Measurements from ENCODE around the gene GPR61.

GPR61 gene

DNA sequence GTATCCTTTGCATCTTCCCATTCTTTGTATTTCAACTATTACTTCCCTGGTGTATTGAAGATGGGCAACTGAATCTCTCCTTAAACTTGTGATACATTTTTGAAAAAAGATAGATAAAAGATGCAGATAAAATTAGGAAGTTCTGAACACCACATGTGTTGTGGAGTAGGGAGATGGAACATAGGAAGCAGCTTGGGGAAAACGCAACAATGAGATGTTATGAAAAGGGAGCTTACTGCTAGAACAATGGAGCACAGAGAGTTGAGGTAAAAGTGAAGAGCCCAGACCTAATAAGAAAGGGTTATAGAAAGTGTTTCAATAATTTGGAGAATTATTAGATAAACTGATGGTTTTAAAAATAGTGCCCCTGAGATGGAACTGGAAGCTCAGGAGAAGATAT is 29.7 kb downstream of the GPR61 start:
- no peak for DNase-seq (ENCODE audit: low spot score)

DNA sequence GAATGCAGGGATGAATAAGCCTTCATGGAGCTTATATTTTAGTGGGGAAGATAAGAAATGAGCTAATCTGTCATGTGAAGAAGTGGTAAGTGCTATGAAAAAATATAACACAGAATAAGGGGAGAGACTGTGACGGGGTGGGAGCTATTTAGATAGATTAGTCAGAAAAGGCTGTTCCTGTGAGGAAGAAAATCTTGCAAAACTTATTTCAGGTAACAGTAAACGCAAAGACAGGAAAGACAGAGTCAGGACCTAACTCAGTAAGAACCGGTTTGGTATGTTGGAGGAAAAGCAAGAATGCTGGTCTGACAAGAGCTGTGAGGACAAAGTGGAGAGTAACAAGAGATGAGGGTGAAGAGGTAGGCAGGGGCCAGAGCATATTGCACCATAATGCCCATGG is 30.7 kb downstream of the GPR61 start:
- DNase-seq (ENCODE audit: low spot score): no peak

GRCh38 chr1:109573785-109574184 is 34.1 kb downstream of the GPR61 start:
- no peak for DNase-seq (ENCODE audit: low spot score)

DNA sequence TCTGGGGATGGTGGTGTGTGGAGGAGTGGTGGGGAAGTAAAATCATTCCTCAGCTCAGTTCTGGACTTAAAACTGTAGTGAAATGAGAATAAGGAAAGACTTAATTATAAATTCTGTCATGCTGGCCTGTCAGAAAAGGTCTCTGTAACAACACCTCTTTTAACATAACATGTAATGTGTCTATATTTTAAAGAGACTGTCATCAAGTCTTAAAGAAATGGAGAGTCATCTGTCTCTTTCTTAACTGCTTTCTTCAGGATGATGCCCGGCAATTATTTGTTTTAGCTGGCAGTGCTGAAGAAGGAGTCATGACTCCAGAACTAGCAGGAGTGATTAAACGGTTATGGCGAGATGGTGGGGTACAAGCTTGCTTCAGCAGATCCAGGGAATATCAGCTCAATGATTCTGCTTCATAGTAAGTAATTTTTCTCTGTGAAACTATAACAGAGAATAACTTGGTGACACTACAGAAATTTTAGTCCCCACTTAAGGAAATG is 39.3 kb downstream of the GPR61 start:
- DNase-seq (ENCODE audit: low spot score): no peak

DNA sequence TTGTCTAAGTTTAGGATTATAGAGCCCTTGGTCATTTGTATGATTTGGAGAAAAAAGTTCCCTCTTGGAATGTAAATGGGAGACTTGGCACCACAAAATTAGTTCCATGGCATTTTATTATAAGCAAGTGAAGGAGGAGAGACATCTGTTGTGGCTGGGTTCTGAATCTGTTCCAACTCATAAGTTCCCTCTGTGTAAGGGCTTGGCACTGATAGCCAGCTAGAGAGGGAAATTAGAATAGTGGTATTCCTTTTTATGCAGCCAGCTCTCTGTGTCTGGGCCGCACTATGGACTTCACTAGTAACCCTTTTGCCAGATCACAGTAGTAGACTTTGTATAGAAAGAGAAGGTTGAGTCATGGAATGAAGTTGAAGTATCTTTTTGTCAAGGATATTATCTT is 39.8 kb downstream of the GPR61 start:
- DNase-seq (ENCODE audit: low spot score): no peak

GRCh38 chr1:109582021-109582420 is 42.3 kb downstream of the GPR61 start:
- no peak for DNase-seq (ENCODE audit: low spot score)

- DNase-seq (ENCODE audit: low spot score): no peak
Observed at GRCh38 chr1:109584766-109585165, 45.1 kb downstream of the GPR61 start.

DNA sequence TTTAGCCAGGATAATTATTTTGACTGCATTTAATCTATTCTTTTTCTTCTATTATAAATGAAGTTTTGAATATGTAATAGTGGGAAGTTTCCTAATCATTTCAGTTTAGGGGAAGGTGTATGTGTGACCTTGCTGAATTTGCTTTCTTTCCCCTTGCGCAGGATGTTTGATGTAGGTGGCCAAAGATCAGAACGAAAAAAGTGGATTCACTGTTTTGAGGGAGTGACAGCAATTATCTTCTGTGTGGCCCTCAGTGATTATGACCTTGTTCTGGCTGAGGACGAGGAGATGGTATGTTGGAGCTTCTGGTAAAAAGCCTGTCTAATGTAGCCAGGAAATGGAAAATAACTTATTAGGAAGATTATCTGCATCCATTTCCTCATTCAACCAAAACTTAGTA is 46.4 kb downstream of the GPR61 start:
- DNase-seq (ENCODE audit: low spot score): no peak

GRCh38 chr1:109589177-109589576 is 49.5 kb downstream of the GPR61 start:
- no peak for DNase-seq (ENCODE audit: low spot score)

DNA sequence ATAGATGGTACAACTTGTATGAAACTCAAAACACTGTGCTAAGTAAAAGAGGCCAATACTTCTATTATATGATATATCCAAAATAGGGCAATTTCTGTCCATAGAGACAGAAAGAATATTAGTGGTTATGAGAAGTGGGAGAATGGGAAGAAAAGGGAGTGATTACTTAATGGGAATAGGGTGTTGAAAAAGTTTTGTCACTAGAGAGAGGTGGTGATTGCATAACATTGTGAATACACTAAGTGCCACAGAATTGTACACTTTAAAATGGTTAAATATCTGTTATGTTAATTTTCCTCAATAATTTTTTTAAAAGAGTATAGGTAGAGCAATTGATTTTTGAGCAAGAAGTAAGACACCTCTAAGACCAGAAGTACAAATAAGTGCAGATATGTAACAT is 50.0 kb downstream of the GPR61 start:
- no peak for DNase-seq (ENCODE audit: low spot score)

- no peak for DNase-seq (ENCODE audit: low spot score)
Observed at GRCh38 chr1:109592916-109593315, 53.2 kb downstream of the GPR61 start.

GRCh38 chr1:109595531-109595930 is 55.9 kb downstream of the GPR61 start:
- DNase-seq (ENCODE audit: low spot score): no peak
